ENCODE measurements around the gene MUC22.

DNA sequence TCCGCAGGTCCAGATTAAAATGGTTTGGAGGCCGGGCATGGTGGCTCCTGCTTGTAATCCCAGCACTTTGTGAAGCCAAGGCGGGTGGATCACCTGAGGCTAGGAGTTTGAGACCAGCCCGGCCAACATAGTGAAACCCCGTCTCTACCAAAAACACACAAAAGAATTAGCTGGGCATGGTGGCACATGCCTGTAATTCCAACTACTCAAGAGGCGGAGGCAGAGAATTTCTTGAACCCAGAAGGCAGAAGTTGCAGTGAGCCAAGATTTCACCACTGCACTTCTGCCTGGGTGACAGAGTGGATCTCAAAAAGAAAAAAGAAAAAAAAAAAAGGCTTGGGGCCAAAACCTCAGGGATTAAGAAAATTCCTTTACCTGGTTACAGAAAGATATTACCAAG is 71.6 kb downstream of the MUC22 start:
- TF ChIP-seq CTCF (IDR thresholded peaks at IDR 0.05; ENCODE audit: insufficient read depth, low read depth, low read length) (no peak), EZH2 (IDR thresholded peaks at IDR 0.05; ENCODE audit: insufficient read depth, low read length) (no peak)
